GM18508 (cell line): ENCODE data around the gene SLC12A5.
A peak's percentile ranks its signal among the peaks of the same experiment; 100 is the strongest.

Experiments used
- ATAC-seq: cut with Tn5 transposase; IDR thresholded peaks from one replicate; pipeline ENCODE4 v1.9.1; 2021; ENCODE audit warnings: moderate number of reproducible peaks; ENCODE audit not compliant: insufficient read depth, unreplicated experiment

The SLC12A5 gene

GRCh38 chr20:46100988-46101387 is 72.0 kb downstream of the SLC12A5 start:
- no peak for ATAC-seq

- no peak for ATAC-seq
Observed at GRCh38 chr20:46101957-46102356, 72.9 kb downstream of the SLC12A5 start.

GRCh38 chr20:46102940-46103339 is 73.9 kb downstream of the SLC12A5 start:
- no peak for ATAC-seq

- no peak for ATAC-seq
Observed at GRCh38 chr20:46104262-46104661, 75.2 kb downstream of the SLC12A5 start.

- ATAC-seq = no peak
Observed at GRCh38 chr20:46107061-46107460, 78.0 kb downstream of the SLC12A5 start.

- ATAC-seq = peak; percentile 59
Observed at GRCh38 chr20:46108435-46108841, 79.4 kb downstream of the SLC12A5 start.

GRCh38 chr20:46108976-46109375 is 80.0 kb downstream of the SLC12A5 start:
- ATAC-seq = no peak
